ENCODE data around the gene FRMPD1.
A peak's percentile ranks its signal among the peaks of the same experiment; 100 is the strongest.

FRMPD1 gene

DNA sequence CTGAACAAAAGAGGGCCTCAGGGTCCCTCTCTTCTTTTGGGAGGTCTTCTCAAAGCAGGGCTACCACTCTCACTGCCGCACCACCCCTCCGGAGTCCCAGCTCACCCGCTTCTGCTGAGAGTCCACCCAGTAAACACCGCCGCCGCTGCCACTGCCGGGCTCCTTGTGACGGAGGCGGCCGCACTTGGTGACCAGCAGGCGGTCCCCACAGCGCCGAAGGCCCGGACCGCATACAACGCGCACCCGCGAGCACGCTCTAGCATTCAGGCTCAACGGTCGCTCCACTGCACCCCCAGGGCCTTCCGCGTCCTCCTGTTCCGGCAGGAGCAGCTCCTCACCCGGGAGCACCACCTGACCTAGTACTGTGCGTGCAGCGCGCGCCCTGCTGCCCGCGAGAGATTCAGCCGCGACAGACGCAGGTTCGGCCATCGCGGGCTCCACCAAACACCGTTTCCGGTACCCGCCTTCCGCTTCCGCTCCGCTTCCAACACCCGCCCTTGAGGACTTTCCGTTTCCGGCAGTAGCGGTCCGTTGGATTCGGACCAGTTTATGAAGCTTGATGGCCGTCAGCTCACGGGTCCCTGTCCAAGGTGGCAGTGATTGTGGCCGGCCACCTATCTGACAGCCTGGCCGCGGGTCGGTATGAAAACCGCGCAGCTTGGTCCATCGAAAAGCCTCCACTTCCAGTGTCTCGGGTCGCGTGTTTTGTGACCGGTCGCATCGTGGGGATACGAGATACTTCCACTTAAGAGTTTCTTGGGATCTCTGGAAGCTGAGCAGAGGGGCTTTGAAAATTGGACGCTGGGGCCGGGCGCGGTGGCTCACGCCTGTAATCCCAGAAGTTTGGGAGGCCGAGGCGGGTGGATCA, 134.1 kb downstream of the FRMPD1 start, which contains the start of gene EXOSC3 (continued):
- TF ChIP-seq ZEB2 (tag by site-specific recombination; IDR thresholded peaks at IDR 0.05) (peak; percentile 64), ZBTB7A (tag by site-specific recombination; IDR thresholded peaks at IDR 0.05; ENCODE audit: low read depth) (no peak), ZSCAN23 (tag by site-specific recombination; IDR thresholded peaks at IDR 0.05) (no peak), ZNF248 (tag by site-specific recombination; IDR thresholded peaks at IDR 0.05) (no peak), ZNF221 (tag by site-specific recombination; IDR thresholded peaks at IDR 0.05; ENCODE audit: borderline replicate concordance) (no peak), ZNF776 (tag by site-specific recombination; IDR thresholded peaks at IDR 0.05; ENCODE audit: borderline replicate concordance) (no peak), SCRT2 (tag by site-specific recombination; IDR thresholded peaks at IDR 0.05) (no peak), ZNF174 (tag by site-specific recombination; IDR thresholded peaks at IDR 0.05) (no peak), IKZF3 (tag by site-specific recombination; IDR thresholded peaks at IDR 0.05) (no peak), ZNF654 (tag by site-specific recombination; IDR thresholded peaks at IDR 0.05; ENCODE audit: low read depth) (no peak), KLF8 (tag by site-specific recombination; IDR thresholded peaks at IDR 0.05) (peak; percentile 57; the same call in 1 of the 2 replicates), ZNF138 (tag by site-specific recombination; IDR thresholded peaks at IDR 0.05; ENCODE audit: borderline replicate concordance) (no peak), GLI4 (tag by site-specific recombination; IDR thresholded peaks at IDR 0.05) (no peak), ZNF596 (tag by site-specific recombination; IDR thresholded peaks at IDR 0.05) (no peak), KLF7 (tag by site-specific recombination; IDR thresholded peaks at IDR 0.05; ENCODE audit: borderline replicate concordance) (no peak)
- TF ChIP-seq, protein P1, sequence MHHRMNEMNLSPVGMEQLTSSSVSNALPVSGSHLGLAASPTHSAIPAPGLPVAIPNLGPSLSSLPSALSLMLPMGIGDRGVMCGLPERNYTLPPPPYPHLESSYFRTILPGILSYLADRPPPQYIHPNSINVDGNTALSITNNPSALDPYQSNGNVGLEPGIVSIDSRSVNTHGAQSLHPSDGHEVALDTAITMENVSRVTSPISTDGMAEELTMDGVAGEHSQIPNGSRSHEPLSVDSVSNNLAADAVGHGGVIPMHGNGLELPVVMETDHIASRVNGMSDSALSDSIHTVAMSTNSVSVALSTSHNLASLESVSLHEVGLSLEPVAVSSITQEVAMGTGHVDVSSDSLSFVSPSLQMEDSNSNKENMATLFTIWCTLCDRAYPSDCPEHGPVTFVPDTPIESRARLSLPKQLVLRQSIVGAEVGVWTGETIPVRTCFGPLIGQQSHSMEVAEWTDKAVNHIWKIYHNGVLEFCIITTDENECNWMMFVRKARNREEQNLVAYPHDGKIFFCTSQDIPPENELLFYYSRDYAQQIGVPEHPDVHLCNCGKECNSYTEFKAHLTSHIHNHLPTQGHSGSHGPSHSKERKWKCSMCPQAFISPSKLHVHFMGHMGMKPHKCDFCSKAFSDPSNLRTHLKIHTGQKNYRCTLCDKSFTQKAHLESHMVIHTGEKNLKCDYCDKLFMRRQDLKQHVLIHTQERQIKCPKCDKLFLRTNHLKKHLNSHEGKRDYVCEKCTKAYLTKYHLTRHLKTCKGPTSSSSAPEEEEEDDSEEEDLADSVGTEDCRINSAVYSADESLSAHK (tag by site-specific recombination; IDR thresholded peaks at IDR 0.05), result no peak

DNA sequence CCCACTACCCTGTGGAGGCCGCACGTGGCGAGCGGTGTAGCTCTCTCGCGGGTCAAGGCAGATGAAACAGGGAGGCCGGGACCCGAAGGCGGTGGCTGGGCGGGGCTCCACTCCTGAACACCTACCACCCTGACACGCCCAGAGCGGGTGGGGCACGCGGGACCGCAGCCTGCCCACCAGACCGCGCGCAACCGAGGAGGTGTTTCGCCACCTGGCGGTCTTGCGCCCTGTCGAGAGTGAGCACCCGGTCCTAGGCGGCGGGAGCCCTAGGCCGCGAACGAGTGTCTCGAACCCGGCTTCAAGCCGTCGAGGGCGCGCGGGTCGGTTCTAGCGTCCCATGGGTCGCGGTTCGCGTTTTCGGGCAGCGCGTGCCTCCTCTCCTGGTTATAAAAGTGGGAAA, 136.3 kb downstream of the FRMPD1 start:
- H3K27ac ChIP-seq (ENCODE audit: extremely low read depth, low read depth, low read length), result no peak overlapping the region
- H3K9me3 ChIP-seq (ENCODE audit: control insufficient read depth, insufficient read depth, low read depth, low read length), result no peaks in the 10 kb centered on the region
- no peaks in the 10 kb centered on the region for H3K4me1 ChIP-seq (ENCODE audit: control insufficient read depth, insufficient read depth, low read length)
- no peak overlapping the region for H3K4me3 ChIP-seq (ENCODE audit: low read depth, low read length)
- ChIA-PET POLR2A (no interaction called here), CTCF (no interaction called here)
- peaks cover 6 to 18% of the 10 kb centered on the region in 2 experiments; a peak in 1 of 3 replicates for H3K36me3 ChIP-seq (ENCODE audit: control insufficient read depth in 2 of 2, insufficient read depth in 1 of 2, low read length in 2 of 2)
- TF ChIP-seq, protein P2, sequence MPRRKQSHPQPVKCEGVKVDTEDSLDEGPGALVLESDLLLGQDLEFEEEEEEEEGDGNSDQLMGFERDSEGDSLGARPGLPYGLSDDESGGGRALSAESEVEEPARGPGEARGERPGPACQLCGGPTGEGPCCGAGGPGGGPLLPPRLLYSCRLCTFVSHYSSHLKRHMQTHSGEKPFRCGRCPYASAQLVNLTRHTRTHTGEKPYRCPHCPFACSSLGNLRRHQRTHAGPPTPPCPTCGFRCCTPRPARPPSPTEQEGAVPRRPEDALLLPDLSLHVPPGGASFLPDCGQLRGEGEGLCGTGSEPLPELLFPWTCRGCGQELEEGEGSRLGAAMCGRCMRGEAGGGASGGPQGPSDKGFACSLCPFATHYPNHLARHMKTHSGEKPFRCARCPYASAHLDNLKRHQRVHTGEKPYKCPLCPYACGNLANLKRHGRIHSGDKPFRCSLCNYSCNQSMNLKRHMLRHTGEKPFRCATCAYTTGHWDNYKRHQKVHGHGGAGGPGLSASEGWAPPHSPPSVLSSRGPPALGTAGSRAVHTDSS (tag by site-specific recombination; IDR thresholded peaks at IDR 0.05), result no peak
- TF ChIP-seq ZSCAN16 (tag by site-specific recombination; IDR thresholded peaks at IDR 0.05), result no peak
- TF ChIP-seq ZFP69B (tag by site-specific recombination; IDR thresholded peaks at IDR 0.05), result no peak
- TF ChIP-seq, protein P3, sequence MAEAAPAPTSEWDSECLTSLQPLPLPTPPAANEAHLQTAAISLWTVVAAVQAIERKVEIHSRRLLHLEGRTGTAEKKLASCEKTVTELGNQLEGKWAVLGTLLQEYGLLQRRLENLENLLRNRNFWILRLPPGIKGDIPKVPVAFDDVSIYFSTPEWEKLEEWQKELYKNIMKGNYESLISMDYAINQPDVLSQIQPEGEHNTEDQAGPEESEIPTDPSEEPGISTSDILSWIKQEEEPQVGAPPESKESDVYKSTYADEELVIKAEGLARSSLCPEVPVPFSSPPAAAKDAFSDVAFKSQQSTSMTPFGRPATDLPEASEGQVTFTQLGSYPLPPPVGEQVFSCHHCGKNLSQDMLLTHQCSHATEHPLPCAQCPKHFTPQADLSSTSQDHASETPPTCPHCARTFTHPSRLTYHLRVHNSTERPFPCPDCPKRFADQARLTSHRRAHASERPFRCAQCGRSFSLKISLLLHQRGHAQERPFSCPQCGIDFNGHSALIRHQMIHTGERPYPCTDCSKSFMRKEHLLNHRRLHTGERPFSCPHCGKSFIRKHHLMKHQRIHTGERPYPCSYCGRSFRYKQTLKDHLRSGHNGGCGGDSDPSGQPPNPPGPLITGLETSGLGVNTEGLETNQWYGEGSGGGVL (tag by site-specific recombination; IDR thresholded peaks at IDR 0.05), result no peak
- no peak for TF ChIP-seq ZNF501 (tag by site-specific recombination; IDR thresholded peaks at IDR 0.05)
- no peak for TF ChIP-seq ZNF350 (tag by site-specific recombination; IDR thresholded peaks at IDR 0.05)
- no peak for TF ChIP-seq ZNF664 (tag by site-specific recombination; IDR thresholded peaks at IDR 0.05)
- TF ChIP-seq ZIC2 (tag by site-specific recombination; IDR thresholded peaks at IDR 0.05), result no peak
- TF ChIP-seq ZNF121 (tag by site-specific recombination; IDR thresholded peaks at IDR 0.05), result no peak
- TF ChIP-seq, protein P4, sequence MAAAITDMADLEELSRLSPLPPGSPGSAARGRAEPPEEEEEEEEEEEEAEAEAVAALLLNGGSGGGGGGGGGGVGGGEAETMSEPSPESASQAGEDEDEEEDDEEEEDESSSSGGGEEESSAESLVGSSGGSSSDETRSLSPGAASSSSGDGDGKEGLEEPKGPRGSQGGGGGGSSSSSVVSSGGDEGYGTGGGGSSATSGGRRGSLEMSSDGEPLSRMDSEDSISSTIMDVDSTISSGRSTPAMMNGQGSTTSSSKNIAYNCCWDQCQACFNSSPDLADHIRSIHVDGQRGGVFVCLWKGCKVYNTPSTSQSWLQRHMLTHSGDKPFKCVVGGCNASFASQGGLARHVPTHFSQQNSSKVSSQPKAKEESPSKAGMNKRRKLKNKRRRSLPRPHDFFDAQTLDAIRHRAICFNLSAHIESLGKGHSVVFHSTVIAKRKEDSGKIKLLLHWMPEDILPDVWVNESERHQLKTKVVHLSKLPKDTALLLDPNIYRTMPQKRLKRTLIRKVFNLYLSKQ (tag by site-specific recombination; IDR thresholded peaks at IDR 0.05; ENCODE audit: borderline replicate concordance), result no peak
- no peak for TF ChIP-seq ZBTB21 (tag by site-specific recombination; IDR thresholded peaks at IDR 0.05)
- no peak for TF ChIP-seq SP7 (tag by site-specific recombination; IDR thresholded peaks at IDR 0.05)
- TF ChIP-seq ZNF426 (tag by site-specific recombination; IDR thresholded peaks at IDR 0.05), result no peak
- TF ChIP-seq SCRT2 (tag by site-specific recombination; IDR thresholded peaks at IDR 0.05), result no peak
- TF ChIP-seq ZNF155 (tag by site-specific recombination; IDR thresholded peaks at IDR 0.05), result no peak

Measured in HEK293 (cell line).